Trophoblast cell (in vitro differentiated cells and primary cell): ENCODE data around the gene GMFB.

Source experiments
- DNase-seq, 2 donors: peaks; one replicate each; pipeline ENCODE4 v3.0.0-alpha.2; 2016
- H2AFZ ChIP-seq: 2 replicates; pipeline ENCODE4 v1.6.1; 2013; ENCODE audit warnings: low read length, moderate library complexity, mild to moderate bottlenecking; ENCODE audit not compliant: insufficient read depth, poor library complexity
- H2AK5ac ChIP-seq: 2 replicates; pipeline ENCODE4 v1.6.1; 2013; ENCODE audit warnings: mild to moderate bottlenecking, low read length
- H2BK120ac ChIP-seq: 2 replicates; pipeline ENCODE4 v1.6.1; 2013; ENCODE audit warnings: low read length, mild to moderate bottlenecking, moderate library complexity; ENCODE audit not compliant: insufficient read depth, poor library complexity
- H2BK12ac ChIP-seq: 2 replicates; pipeline ENCODE4 v1.6.1; 2013; ENCODE audit warnings: mild to moderate bottlenecking, low read length, moderate library complexity
- H2BK5ac ChIP-seq: 2 replicates; pipeline ENCODE4 v1.6.1; 2013; ENCODE audit warnings: low read length, low read depth, moderate library complexity, mild to moderate bottlenecking; ENCODE audit not compliant: poor library complexity
- H3K14ac ChIP-seq: 2 replicates; pipeline ENCODE4 v1.6.1; 2013; ENCODE audit warnings: mild to moderate bottlenecking, low read length
- H3K18ac ChIP-seq: 2 replicates; pipeline ENCODE4 v1.6.1; 2013; ENCODE audit warnings: mild to moderate bottlenecking, low read length
- H3K23ac ChIP-seq: 2 replicates; pipeline ENCODE4 v1.6.1; 2013; ENCODE audit warnings: low read length
- H3K27ac ChIP-seq: 2 replicates; pipeline ENCODE4 v1.5.1; 2013; ENCODE audit warnings: low read depth, mild to moderate bottlenecking, inconsistent platforms, low read length, moderate library complexity
- H3K27me3 ChIP-seq: 2 replicates; pipeline ENCODE4 v1.6.1; 2013; ENCODE audit warnings: inconsistent platforms, mild to moderate bottlenecking, low read length, moderate library complexity; ENCODE audit not compliant: insufficient read depth
- H3K36me3 ChIP-seq, 2 experiments: 1 replicate in 1 of 2; 2 replicates in 1 of 2; pipeline ENCODE4 v1.6.1; 2013; ENCODE audit warnings: low read length in 2 of 2, mild to moderate bottlenecking in 2 of 2, moderate library complexity in 1 of 2; ENCODE audit not compliant: insufficient read depth in 2 of 2, control insufficient read depth in 1 of 2
- H3K4ac ChIP-seq: 2 replicates; pipeline ENCODE4 v1.6.1; 2013; ENCODE audit warnings: low read depth, mild to moderate bottlenecking, low read length, moderate library complexity
- H3K4me1 ChIP-seq, 2 experiments: 1 replicate in 1 of 2; 2 replicates in 1 of 2; pipeline ENCODE4 v1.6.1; 2013; ENCODE audit warnings: low read length in 2 of 2, mild to moderate bottlenecking in 2 of 2, moderate library complexity in 1 of 2; ENCODE audit not compliant: insufficient read depth in 2 of 2, control insufficient read depth in 1 of 2
- H3K4me2 ChIP-seq: 2 replicates; pipeline ENCODE4 v1.6.1; 2013; ENCODE audit warnings: inconsistent platforms, mild to moderate bottlenecking, low read length, moderate library complexity
- H3K4me3 ChIP-seq: 2 replicates; pipeline ENCODE4 v1.5.1; 2013; ENCODE audit warnings: mild to moderate bottlenecking, low read depth, low read length, inconsistent platforms
- H3K79me1 ChIP-seq: one replicate; pipeline ENCODE4 v1.6.1; 2013; ENCODE audit warnings: low read length
- H3K79me2 ChIP-seq: 2 replicates; pipeline ENCODE4 v1.6.1; 2013; ENCODE audit warnings: low read length, mild to moderate bottlenecking; ENCODE audit not compliant: control insufficient read depth, insufficient read depth, poor library complexity
- H3K9ac ChIP-seq: 2 replicates; pipeline ENCODE4 v1.6.1; 2013; ENCODE audit warnings: mild to moderate bottlenecking, low read length
- H3K9me3 ChIP-seq: 2 replicates; pipeline ENCODE4 v1.6.1; 2013; ENCODE audit warnings: low read depth, mild to moderate bottlenecking, control low read depth, inconsistent platforms, low read length; ENCODE audit not compliant: insufficient read depth
- H4K12ac ChIP-seq: 2 replicates; pipeline ENCODE4 v1.6.1; 2013; ENCODE audit warnings: low read depth, mild to moderate bottlenecking, low read length, moderate library complexity
- H4K8ac ChIP-seq: 2 replicates; pipeline ENCODE4 v1.6.1; 2013; ENCODE audit warnings: low read depth, mild to moderate bottlenecking, low read length, moderate library complexity
- H4K91ac ChIP-seq: one replicate; pipeline ENCODE4 v1.6.1; 2013; ENCODE audit warnings: low read depth, mild to moderate bottlenecking, low read length, moderate library complexity
- WGBS: extraction: QIAGEN DNeasy Blood & Tissue Kit; methylation state at CpG from one replicate; pipeline ENCODE4 v1.1.7; 2013; ENCODE audit warnings: missing lambda C conversion rate; ENCODE audit not compliant: insufficient read length, insufficient coverage; ENCODE audit errors: extremely low coverage; 5-methylcytosine and 5-hydroxymethylcytosine counted together

The GMFB gene

GRCh38 chr14:54535126-54535525 lies 46.3 kb upstream of the GMFB start:
- H3K79me2 ChIP-seq = no peaks in the 10 kb centered on the region
- H3K27ac ChIP-seq = no peak overlapping the region
- H4K8ac ChIP-seq = no peak overlapping the region
- H3K9me3 ChIP-seq = no peaks in the 10 kb centered on the region
- no peaks in the 10 kb centered on the region for H3K79me1 ChIP-seq
- H2BK5ac ChIP-seq = no peak overlapping the region
- H3K23ac ChIP-seq = no peak overlapping the region
- no peak overlapping the region for H3K18ac ChIP-seq
- no peak overlapping the region for H4K12ac ChIP-seq
- no peak overlapping the region for H3K9ac ChIP-seq
- H4K91ac ChIP-seq = no peak overlapping the region
- peaks cover 0 to 2% of the 10 kb centered on the region in 2 experiments for H3K36me3 ChIP-seq
- no peak overlapping the region for H3K4me2 ChIP-seq
- no peak for DNase-seq
- H3K4me3 ChIP-seq = no peak overlapping the region
- no peaks in the 10 kb centered on the region for H3K4me1 ChIP-seq
- H2AFZ ChIP-seq = no peak overlapping the region
- H3K27me3 ChIP-seq = no peaks in the 10 kb centered on the region
- no peak overlapping the region for H3K14ac ChIP-seq
- WGBS = no CpG with 5 or more reads among the region's 1 CpG
- no peak overlapping the region for H2AK5ac ChIP-seq
- H2BK12ac ChIP-seq = no peak overlapping the region
- no peak overlapping the region for H3K4ac ChIP-seq
- H2BK120ac ChIP-seq = no peak overlapping the region

DNA sequence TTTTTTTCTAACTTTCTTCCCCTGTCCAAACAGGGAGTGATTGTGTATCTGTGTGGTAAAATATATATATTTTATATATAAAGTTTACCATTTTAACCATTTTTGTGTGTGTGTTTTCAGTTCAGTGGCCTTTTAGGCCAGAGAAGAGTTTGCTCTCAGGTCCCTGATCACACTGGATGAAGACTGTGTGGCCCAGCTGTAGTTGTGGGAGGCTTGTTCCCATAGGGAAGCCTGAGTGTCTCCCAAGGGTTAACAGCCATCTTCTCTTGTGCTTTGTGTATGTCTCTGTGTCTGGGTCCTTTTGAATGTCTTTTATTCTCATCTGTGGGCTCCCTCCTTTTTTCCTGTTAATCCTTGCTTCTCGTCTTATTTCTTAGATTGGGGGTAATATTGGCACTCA lies 44.3 kb upstream of the GMFB start:
- peaks cover 0 to 1% of the 10 kb centered on the region in 2 experiments for H3K36me3 ChIP-seq
- H3K4me2 ChIP-seq = no peak overlapping the region
- no peak for DNase-seq
- no CpG with 5 or more reads among the region's 1 CpG for WGBS
- no peak overlapping the region for H2AK5ac ChIP-seq
- no peaks in the 10 kb centered on the region for H3K4me1 ChIP-seq
- no peak overlapping the region for H4K91ac ChIP-seq
- H3K4me3 ChIP-seq = no peak overlapping the region
- no peak overlapping the region for H2BK120ac ChIP-seq
- H3K9ac ChIP-seq = no peak overlapping the region
- no peak overlapping the region for H2AFZ ChIP-seq
- no peaks in the 10 kb centered on the region for H3K79me2 ChIP-seq
- H3K4ac ChIP-seq = no peak overlapping the region
- H3K23ac ChIP-seq = no peak overlapping the region
- no peak overlapping the region for H3K27ac ChIP-seq
- no peak overlapping the region for H3K18ac ChIP-seq
- H2BK5ac ChIP-seq = no peak overlapping the region
- H3K27me3 ChIP-seq = no peaks in the 10 kb centered on the region
- no peak overlapping the region for H4K8ac ChIP-seq
- H4K12ac ChIP-seq = no peak overlapping the region
- no peak overlapping the region for H3K14ac ChIP-seq
- no peak overlapping the region for H2BK12ac ChIP-seq
- no peaks in the 10 kb centered on the region for H3K79me1 ChIP-seq
- H3K9me3 ChIP-seq = no peaks in the 10 kb centered on the region

DNA sequence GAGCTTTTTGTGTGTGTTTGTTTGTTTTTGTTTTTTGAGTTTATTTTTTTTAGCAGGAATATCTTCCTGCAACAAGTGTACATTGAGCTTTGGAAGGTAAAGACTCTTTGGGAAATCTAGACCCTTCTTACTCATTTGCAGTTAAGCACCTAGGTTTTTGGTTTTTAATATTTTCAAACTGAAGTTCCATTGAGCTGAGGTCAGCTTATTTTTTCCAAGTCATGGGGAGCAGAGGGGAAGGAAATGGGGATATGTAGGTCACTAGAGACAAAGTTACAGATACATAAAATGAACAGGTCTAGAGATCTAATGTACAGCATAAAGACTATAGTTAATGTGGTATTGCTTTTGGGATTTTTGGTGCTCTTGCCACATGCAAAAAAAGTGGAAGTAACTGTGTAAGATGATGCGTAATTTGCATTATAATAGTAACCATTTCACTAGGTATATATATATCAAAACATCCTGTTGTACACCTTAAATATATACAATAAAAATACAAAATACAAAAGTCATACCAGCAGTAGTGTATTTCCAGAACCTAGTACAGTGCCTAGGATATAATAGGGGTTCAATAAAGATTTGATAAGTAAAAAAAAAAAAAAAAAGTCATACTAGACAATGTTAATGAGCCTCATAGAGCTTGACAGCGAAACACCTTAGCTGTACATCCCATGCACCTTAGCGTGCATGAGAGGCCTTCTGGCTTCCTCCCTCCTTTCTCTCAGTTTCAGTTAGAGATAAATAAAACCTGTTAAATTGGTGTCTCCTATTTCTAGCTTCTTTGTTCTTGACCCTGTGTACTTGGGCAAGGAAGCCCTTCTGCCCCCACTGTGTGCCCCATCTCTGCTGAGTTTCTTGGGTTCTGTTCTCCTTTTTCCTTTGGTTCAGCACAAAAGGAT lies 43.6 kb upstream of the GMFB start:
- Histone ChIP-seq H3K9me3 (no peaks in the 10 kb centered on the region), H3K27ac (no peak overlapping the region), H3K79me1 (no peaks in the 10 kb centered on the region), H3K4me2 (no peak overlapping the region), H3K4me3 (no peak overlapping the region), H3K18ac (no peak overlapping the region), H3K36me3 (no peaks in the 10 kb centered on the region), H3K4ac (no peak overlapping the region), H3K79me2 (no peaks in the 10 kb centered on the region), H2AK5ac (no peak overlapping the region), H2BK120ac (no peak overlapping the region), H2BK5ac (no peak overlapping the region), H4K8ac (no peak overlapping the region), H4K91ac (no peak overlapping the region), H3K27me3 (no peaks in the 10 kb centered on the region), H3K9ac (no peak overlapping the region), H3K23ac (no peak overlapping the region), H2BK12ac (no peak overlapping the region), H3K4me1 (no peaks in the 10 kb centered on the region), H2AFZ (no peak overlapping the region), H3K14ac (no peak overlapping the region), H4K12ac (no peak overlapping the region)
- WGBS = no CpG with 5 or more reads among the region's 3 CpGs
- DNase-seq = no peak

GRCh38 chr14:54529811-54530210 lies 41.0 kb upstream of the GMFB start:
- Histone ChIP-seq H3K36me3 (peaks cover 0 to 1% of the 10 kb centered on the region in 2 experiments), H3K18ac (no peak overlapping the region), H3K4ac (no peak overlapping the region), H3K4me2 (no peak overlapping the region), H4K91ac (no peak overlapping the region), H3K4me3 (no peak overlapping the region), H3K4me1 (no peaks in the 10 kb centered on the region), H2BK5ac (no peak overlapping the region), H3K9ac (no peak overlapping the region), H3K23ac (no peak overlapping the region), H2AFZ (no peak overlapping the region), H4K12ac (no peak overlapping the region), H2BK120ac (no peak overlapping the region), H2AK5ac (no peak overlapping the region), H4K8ac (no peak overlapping the region), H3K79me1 (no peaks in the 10 kb centered on the region), H3K9me3 (no peaks in the 10 kb centered on the region), H3K79me2 (no peaks in the 10 kb centered on the region), H2BK12ac (no peak overlapping the region), H3K14ac (no peak overlapping the region), H3K27me3 (no peaks in the 10 kb centered on the region), H3K27ac (no peak overlapping the region)
- no peak for DNase-seq
- WGBS = no CpG with 5 or more reads among the region's 1 CpG
